Kidney tubule cell (primary cell): ENCODE measurements around the gene SHISA7.

ENCODE experiments used
- DNase-seq: peaks from one replicate; pipeline ENCODE4 v3.0.0-alpha.2; 2018; ENCODE audit warnings: low spot score

SHISA7 gene

DNA sequence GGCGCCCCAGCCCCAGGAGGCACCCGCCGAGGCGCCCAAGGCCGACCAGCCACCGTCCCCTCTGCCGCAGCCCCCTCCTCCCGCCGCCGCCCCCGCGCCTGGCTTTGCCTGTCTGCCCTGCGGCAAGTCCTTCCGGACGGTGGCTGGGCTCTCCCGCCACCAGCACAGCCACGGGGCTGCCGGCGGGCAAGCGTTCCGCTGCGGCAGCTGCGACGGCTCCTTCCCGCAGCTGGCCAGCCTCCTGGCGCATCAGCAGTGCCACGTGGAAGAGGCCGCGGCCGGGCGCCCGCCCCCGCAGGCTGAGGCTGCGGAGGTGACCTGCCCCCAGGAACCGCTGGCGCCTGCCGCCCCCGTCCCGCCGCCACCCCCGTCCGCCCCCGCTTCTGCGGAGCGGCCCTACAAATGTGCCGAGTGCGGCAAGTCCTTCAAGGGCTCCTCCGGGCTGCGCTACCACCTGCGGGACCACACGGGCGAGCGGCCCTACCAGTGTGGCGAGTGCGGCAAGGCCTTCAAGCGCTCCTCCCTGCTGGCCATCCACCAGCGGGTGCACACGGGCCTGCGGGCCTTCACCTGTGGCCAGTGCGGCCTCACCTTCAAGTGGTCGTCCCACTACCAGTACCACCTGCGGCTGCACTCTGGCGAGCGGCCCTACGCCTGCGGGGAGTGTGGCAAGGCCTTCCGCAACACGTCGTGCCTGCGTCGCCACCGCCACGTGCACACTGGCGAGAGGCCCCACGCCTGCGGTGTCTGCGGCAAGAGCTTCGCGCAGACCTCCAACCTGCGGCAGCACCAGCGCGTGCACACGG is 39.3 kb upstream of the SHISA7 start:
- DNase-seq = no peak

DNA sequence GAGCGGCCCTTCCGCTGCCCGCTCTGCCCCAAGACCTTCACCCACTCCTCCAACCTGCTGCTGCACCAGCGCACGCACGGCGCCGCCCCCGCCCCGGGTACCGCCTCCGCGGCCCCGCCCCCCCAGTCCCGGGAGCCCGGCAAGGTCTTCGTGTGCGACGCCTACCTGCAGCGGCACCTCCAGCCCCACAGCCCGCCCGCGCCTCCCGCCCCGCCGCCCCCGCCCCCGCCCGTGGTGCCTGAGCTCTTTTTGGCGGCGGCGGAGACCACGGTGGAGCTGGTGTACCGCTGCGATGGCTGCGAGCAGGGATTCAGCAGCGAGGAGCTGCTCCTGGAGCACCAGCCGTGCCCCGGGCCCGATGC is 38.7 kb upstream of the SHISA7 start:
- no peak for DNase-seq

DNA sequence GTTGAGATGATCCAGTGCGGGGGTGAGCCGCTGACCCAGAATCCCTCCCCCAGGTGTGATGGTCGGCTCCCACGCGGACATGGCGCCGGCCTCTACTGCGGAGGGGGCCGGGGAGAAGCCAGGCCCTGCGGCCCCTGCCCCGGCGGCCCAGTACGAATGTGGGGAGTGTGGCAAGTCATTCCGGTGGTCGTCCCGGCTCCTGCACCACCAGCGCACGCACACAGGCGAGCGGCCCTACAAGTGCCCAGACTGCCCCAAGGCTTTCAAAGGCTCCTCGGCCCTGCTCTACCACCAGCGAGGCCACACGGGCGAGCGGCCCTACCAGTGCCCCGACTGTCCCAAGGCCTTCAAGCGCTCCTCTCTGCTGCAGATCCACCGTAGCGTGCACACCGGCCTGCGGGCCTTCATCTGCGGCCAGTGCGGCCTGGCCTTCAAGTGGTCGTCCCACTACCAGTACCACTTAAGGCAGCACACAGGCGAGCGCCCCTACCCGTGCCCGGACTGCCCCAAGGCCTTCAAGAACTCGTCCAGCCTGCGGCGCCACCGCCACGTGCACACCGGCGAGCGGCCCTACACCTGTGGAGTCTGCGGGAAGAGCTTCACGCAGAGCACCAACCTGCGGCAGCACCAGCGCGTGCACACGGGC is 38.2 kb upstream of the SHISA7 start:
- DNase-seq = no peak

DNA sequence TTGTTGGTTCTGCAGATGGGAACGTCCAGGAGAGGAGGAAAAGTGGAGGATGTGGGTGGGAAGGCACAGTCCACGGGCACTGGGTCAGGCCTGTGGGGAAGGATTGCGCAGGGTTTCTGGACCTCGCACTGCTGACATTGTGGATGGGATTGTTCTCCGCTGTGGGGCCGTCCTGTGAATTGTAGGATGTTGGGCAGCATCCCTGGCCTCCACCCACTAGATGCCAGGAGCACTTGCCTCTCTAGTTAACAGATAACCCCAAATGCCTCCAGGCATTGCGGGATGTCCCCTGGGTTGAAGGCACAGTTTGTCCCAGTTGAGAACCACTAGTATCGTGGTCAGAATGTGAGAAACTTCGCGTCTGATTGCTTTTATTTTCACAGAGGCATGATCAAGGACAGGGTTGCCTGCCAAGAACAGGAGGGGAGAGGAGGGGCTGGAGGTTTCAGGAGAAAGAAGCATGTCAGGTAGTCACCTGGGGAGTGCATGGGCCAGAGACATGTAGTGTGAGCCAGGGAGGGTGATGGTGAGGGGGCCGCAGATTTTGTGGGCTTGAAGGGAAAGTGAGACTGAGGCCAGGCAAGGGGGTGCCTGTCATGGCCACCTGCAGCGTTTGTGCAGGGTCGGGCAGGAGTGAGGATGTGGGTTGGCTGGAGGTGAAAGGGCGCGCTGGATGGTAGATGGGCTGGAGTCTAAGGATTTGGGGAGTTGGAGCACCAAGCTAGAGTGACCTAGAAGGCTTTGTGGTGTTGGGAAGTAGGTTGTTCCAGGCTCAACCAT is 36.5 kb upstream of the SHISA7 start:
- DNase-seq = peak; percentile 61

GRCh38 chr19:55479045-55479444 is 35.9 kb upstream of the SHISA7 start:
- no peak for DNase-seq

DNA sequence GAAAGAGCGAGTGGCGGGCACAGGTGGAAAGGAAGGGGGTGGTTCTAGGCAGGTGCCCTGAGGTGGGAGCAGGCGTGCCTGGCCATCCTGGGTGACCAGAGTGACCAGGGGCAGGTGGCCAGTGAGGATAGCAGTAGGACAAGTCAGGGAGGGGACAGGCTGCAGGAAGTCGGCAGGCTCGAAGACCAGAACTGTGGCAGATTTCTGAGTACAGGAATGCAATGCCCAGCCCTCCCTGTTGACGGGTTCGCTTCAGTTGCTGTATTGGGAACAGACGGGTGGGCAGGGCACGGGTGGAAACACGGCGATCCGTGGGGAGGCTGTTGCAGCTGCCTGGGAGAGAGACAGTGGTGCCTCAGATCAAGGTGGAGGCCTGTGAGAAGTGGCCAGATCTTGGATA is 35.3 kb upstream of the SHISA7 start:
- DNase-seq = no peak

DNA sequence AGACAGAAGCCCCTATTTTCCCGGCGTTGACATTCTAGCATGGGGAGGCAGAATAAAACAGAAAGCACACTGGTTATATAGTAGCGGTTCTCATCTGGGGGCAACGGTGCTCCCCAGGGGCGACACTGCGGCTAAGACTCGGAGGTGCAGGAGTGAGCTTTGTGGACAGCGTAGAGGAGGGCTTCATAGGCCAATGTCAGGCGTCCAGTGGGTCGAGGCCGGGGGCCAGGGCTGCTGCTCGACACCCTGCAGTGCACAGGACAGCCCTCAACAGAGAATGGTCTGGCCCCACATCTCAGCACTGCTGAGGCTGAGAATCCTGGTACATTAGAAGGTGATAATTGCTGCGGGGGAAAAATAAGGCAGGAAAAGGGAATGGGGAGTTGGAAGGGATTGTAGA is 34.8 kb upstream of the SHISA7 start:
- DNase-seq = no peak

GRCh38 chr19:55476100-55476775 is 33.1 kb upstream of the SHISA7 start, which contains the start of gene ZNF628:
ZNF628 (plus strand) TSS chr19:55476617; CDS start chr19:55479911, 3,294 bp downstream.
- peak; percentile 97 for DNase-seq

DNA sequence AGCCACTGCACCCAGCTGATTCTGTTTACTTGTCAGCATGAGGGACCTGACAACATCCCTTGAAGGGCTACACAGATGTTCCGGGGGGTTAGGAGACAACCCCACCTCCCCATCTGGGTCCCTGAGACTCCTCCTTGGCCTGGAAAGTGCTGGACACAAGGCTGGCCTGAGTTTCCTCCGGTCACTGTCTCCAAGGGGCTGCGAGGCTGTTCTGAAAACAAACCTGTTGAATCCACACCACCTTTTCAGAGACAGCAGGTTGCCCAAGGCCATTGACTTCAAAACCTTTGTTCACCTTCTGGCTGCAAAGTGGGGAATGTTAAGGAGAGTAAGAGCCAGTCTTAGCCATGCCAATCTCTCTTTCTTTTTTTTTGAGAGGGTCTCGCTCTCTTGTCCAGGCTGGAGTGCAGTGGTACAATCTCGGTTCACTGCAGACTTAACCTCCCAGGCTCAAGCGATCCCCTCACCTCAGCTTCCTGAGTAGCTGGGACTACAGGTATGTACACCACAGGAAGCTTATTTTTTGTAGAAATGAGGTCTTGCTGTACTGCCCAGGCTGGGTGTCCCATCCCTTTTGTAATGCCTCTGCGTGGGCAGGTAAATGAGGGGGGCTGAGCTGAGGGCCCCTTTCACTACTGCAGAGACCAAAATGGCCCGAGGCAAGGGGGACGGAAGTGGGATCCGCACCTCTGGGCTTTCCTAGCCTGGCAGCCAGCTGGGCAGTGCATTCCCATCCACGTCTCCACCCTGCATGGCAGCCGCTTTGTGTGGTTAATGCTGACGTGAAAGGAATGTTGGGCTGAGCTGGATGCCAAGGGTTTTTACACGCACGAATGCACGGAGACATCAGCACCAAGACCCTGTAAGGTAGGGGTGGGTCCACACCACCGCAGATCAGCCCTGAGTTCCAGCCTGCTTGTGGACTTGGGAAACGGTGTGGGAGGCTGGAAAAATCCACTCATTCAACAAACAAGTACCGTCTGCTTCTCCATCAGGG is 31.5 kb upstream of the SHISA7 start:
- peak; percentile 95 for DNase-seq

DNA sequence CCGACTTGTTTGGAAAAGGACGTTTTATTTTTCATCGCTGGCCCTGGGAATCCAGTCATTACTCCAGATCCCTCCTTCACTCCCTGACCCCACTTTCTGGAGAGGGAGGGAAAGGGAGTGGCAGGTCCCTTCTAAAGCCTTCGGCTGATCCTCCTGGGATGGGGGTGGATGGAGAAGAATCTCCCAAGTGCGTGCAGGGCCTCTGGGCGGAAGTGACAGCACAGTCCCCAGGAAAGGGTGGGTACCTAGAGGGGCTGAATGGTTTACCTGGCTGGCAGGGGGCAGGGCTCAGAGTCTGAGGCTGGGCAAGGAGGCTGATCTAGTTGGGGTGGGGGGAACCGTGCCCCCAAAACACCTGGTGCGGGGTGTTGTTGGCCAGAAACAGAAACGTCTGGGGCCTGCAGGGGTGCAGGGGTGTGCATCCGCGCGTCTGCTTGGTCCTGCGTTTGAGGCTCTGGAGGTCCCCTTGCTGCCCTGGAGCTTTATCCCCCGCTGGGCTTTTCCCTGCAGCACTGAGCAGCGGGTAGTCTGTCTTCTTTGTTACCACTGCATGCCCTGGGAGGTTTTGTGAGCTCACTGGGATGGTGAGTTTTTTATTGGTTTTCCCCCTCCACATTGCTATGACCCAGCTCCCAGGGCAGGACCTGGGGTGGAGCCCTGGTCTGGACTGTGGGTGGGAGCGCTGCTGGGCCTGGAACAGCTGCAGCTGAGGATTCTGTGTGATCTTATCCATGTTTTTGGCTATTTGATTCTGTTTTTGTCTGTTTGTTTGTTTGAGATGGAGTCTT is 30.3 kb upstream of the SHISA7 start:
- peak; percentile 43 for DNase-seq

DNA sequence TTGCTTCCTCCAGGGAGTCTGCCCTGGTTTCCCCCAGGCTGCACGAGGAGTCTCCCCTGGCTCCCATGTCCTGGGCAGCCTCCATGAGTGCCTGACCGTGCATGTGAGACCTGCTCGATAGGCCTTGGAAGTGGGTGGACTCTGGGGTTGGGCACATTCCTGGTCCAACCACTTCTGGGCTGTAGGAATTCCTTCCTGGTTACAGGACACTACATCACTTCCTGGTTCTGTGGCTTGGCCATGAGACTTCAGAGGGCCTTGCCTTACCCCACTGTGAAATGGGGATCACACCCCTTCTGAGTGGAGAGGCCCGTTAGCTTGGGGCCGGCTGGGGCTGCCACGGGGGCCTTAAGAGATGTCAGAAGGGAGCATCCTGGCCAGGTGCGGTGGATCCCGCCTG is 29.4 kb upstream of the SHISA7 start:
- peak; percentile 92 for DNase-seq

DNA sequence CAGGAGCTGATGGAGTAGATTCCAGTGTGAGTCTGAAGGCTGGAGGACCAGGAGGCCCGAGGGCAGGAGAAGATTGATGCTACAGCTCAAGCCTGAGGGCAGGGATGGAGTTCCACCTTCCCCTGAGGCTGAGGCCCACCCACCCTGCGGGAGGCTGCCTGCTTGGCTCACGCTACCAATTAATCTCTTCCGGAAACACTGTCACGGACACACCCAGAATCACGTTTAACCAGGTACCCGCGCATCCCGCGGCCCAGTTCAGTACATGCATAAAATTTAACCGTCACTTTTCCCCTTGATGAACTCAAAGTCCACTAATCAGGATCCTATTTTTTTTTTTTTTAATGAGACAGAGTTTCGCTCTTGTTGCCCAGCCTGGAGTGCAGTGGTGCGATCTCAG is 28.2 kb upstream of the SHISA7 start:
- no peak for DNase-seq

DNA sequence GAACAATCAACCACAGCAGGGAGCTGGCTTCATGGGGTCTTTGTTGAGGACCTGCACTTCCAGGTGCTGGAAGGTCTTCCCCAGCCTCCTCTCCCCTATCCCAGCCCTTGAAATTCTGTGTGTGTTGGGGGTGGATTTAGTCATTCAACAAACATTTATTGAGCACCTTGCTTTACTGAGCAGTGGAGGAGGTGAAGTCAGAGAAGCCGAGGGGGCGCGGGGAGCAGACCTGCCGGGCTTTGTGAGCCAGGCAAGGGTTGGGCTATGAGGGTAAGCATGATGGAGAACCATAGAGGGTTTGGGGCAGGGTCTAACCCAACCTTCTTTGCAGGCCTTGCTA is 24.9 kb upstream of the SHISA7 start:
- peak; percentile 25 for DNase-seq

- peak; percentile 49 for DNase-seq
Observed at GRCh38 chr19:55467236-55468053, 24.3 kb upstream of the SHISA7 start.

DNA sequence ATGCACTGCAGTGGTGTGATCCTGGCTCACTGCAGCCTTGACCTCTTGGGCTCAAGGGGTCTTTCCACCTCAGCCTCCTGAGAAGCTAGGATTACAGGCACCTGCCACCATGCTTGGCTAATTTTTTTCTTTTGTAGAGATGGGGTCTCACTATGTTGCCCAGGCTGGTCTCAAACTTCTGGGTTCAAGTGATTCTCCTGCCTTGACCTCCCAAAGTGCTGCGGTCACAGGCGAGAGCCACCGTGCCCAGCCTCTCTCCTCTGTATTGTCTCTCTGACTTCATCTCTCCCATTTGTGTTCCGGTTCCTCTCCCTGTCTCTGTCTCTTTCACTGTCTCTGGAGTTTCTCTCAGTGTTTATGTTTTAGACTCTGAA is 23.1 kb upstream of the SHISA7 start:
- DNase-seq = no peak

DNA sequence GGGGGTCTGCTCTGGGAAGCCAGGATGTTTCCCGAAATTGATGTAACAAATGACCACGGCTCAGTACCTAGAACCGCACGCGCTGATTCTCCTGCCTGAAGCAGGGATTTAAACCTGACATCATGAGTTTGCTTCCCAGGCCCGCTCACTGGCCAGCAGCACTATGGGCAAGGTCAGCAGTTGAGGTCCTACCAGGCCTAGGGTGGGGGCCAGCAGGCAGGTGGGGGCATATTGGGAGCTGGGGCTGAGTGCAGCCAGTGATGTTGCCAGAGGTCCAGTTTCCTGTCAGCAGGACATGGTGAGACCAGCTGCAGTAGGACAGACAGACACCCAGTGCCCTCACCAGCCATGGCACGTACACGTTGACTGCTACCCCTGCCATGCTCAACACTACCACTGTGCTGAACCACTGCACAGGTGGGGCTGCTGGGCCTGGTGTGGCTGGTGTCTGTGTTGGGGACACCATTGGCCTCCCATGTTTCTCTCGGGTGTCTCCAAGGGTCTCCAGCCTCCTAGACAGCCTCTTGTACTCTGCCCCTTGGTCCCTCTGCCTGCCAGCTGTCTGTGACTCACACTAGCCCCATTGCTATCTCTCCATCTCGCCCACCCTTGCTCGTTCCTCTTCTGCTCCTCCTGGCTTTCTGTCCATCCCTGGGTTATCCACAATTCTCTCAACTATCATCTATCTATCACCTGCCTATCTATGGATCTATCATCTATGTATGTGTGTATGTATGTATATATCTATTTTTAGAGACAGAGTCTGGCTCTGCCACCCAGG is 22.6 kb upstream of the SHISA7 start:
- no peak for DNase-seq

DNA sequence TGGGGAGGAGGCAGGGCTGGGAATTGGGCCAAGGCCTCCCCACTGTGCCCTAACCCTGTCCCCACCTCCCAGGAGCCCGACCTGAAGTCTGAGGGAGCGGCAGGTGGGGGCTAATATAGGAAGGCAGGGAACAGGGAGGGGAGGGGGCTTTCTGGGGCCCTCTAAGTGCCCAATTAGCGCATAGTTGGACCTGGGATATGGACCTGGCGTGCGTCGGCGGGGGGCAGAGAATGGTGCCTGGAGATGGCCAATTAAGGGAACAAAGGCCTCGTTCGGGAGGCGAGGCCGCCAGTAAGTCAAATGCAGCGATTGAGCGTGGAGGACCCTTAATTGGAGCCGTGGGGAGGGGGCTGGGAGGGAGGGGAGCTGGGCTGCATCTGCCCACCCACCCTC is 21.6 kb upstream of the SHISA7 start, which contains the start of gene C19orf85:
TSS of gene C19orf85 (minus strand) at position 90 of the 393 bp plus-strand sequence. CDS start 197 bp downstream, outside the sequence.
- no peak for DNase-seq

DNA sequence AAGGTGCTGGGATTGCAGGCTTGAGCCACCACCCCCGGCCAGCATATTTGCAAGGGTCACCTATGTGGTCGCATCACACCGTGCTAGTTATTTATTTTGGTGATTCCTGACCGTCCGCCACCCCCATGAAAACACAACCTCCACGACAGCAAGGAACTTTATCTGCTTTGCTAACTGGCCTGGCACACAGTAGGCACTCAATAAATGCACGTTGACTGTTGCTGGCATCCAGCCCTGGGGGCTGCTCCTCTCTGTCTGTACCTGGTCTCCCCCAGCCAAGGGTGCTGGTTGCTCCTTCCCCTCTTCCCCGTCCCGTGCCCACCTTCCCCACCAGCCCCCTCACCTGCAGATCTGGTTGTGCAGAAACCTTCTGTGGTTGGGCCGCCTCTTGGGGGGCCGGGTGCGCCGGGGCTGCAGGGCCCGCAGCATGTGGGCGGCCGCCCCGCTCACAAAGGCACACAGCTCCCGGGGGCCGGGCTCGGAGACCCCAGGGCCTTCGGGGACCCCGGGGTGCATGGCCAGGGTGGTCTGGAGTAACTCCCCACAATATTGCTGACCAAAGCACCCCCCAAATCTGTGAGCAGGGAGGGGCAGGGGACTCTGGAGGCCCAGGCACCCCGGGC is 21.1 kb upstream of the SHISA7 start:
- no peak for DNase-seq
